ENCODE measurements around the gene LAMA2. TPM values are rescaled to one million over a fixed set of nuclear protein-coding genes. Genes with fewer than 3 reads are reported as not detected.

LAMA2 gene
- total RNA-seq, 4 donors from 2014 or later, result 203 to 339 (median 275) TPM

DNA sequence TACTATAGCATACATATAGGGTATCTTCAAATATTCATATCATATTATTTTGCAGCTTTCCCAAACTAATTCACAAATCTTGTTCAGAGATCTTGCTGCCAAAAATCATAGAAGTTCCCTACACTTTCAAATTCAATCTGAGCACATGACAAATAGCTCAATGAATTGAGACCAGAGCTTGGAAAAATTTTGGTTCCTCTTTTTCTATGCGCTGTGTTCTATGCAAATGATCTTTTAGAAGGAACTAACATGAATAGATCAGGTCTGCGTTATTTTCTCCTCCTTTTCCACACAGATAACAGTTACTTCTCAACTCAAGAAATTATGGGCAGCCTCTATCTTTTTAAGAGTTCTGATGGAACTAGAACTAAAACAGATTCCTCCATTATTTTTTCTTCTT lies 510.7 kb downstream of the LAMA2 start:
- TF ChIP-seq EP300 (IDR thresholded peaks at IDR 0.05) (no peak), POLR2A (IDR thresholded peaks at IDR 0.05) (no peak)
- TF ChIP-seq, protein P1, sequence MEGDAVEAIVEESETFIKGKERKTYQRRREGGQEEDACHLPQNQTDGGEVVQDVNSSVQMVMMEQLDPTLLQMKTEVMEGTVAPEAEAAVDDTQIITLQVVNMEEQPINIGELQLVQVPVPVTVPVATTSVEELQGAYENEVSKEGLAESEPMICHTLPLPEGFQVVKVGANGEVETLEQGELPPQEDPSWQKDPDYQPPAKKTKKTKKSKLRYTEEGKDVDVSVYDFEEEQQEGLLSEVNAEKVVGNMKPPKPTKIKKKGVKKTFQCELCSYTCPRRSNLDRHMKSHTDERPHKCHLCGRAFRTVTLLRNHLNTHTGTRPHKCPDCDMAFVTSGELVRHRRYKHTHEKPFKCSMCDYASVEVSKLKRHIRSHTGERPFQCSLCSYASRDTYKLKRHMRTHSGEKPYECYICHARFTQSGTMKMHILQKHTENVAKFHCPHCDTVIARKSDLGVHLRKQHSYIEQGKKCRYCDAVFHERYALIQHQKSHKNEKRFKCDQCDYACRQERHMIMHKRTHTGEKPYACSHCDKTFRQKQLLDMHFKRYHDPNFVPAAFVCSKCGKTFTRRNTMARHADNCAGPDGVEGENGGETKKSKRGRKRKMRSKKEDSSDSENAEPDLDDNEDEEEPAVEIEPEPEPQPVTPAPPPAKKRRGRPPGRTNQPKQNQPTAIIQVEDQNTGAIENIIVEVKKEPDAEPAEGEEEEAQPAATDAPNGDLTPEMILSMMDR (IDR thresholded peaks at IDR 0.05), result no peak
- no peak overlapping the region for H3K4me3 ChIP-seq
- DNase-seq (ENCODE audit: low spot score in 2 of 2), result no peak
- H3K9me3 ChIP-seq, result no peaks in the 10 kb centered on the region
- no peaks in the 10 kb centered on the region for H3K27me3 ChIP-seq
- H3K27ac ChIP-seq, result no peak overlapping the region
- WGBS, 2 donors, result 77 to 89% methylated on average over 2 of the region's 2 CpGs
- H3K36me3 ChIP-seq, result peaks cover 0 to 78% (median 0%) of the 10 kb centered on the region in 3 donors
- H3K4me1 ChIP-seq, result no peaks in the 10 kb centered on the region

DNA sequence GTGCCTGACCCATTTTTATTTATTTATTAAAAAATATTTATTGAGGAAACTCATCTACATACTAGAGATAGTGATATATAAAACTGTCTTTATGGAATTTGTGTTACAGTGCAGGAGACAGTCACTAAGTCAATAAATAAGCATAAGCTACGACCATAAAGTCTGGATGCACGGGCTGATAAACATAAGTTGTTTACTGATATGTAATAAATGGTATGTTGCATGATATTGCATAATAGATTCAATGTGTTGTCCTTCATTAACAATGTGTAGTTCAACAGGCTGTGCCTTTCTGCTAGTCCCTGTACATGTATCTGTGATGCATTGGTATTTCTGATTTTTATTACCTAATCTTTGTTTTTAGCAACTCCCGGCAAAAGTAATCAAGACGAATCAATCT lies 515.8 kb downstream of the LAMA2 start:
- peaks cover 0 to 58% (median 0%) of the 10 kb centered on the region in 3 donors for H3K36me3 ChIP-seq
- H3K27me3 ChIP-seq, result no peaks in the 10 kb centered on the region
- H3K27ac ChIP-seq, result no peak overlapping the region
- H3K4me3 ChIP-seq, result no peak overlapping the region
- TF ChIP-seq, protein P1 (IDR thresholded peaks at IDR 0.05), result no peak
- 88 to 96% methylated on average over 4 of the region's 4 CpGs for WGBS, 2 donors
- H3K9me3 ChIP-seq, result no peaks in the 10 kb centered on the region
- H3K4me1 ChIP-seq, result no peaks in the 10 kb centered on the region
- DNase-seq (ENCODE audit: low spot score in 2 of 2), result no peak

DNA sequence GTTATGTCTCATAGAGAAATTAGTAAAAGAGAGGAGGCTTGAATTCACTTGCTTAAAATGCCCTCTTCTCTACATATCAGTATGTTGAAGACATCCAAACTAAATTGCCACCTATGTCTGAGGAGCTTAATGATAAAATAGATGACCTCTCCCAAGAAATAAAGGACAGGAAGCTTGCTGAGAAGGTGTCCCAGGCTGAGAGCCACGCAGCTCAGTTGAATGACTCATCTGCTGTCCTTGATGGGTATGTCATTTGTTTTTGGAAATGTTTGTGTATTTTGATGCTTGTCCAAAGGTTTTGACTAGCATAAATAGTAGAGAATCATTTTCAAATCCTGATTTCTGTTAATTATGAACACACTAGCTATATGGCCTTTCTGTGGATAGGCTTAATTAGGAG lies 519.3 kb downstream of the LAMA2 start:
- no peak for DNase-seq (ENCODE audit: low spot score in 2 of 2)
- 41 to 63% methylated on average over 1 of the region's 1 CpG for WGBS, 2 donors
- Histone ChIP-seq H3K9me3 (no peaks in the 10 kb centered on the region), H3K27me3 (no peaks in the 10 kb centered on the region), H3K4me1 (no peaks in the 10 kb centered on the region), H3K4me3 (no peak overlapping the region), H3K36me3 (peaks cover 0 to 56% (median 0%) of the 10 kb centered on the region in 3 donors), H3K27ac (no peak overlapping the region)
- TF ChIP-seq POLR2A (IDR thresholded peaks at IDR 0.05) (no peak), EP300 (IDR thresholded peaks at IDR 0.05) (no peak)
- TF ChIP-seq, protein P1 (IDR thresholded peaks at IDR 0.05), result no peak

DNA sequence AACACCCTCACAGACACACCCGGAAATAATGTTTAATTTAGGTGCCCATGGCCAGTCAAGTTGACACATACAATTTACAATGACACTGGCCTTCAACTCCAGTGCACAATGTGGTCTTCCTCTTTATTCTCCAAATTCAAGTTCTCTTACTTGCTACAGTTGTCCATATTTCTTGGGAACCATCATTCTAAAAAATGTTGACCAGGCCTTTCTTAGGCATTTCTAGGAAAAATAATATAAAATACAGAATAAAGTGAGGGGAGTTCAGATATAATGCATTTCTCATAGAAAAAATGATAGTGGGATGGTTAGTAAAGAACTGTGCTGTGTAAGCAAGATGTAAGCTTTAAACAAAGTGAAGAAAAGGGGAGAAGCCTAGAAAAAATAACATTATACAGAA lies 528.2 kb downstream of the LAMA2 start:
- TF ChIP-seq EP300 (IDR thresholded peaks at IDR 0.05) (no peak), POLR2A (IDR thresholded peaks at IDR 0.05) (no peak)
- TF ChIP-seq, protein P1 (IDR thresholded peaks at IDR 0.05), result no peak
- Histone ChIP-seq H3K27ac (no peak overlapping the region), H3K4me1 (no peaks in the 10 kb centered on the region), H3K27me3 (no peaks in the 10 kb centered on the region), H3K9me3 (no peaks in the 10 kb centered on the region), H3K36me3 (peaks cover 0 to 80% (median 0%) of the 10 kb centered on the region in 3 donors), H3K4me3 (no peak overlapping the region)
- DNase-seq (ENCODE audit: low spot score in 2 of 2), result no peak
- 92 to 94% methylated on average over 1 of the region's 1 CpG for WGBS, 2 donors

DNA sequence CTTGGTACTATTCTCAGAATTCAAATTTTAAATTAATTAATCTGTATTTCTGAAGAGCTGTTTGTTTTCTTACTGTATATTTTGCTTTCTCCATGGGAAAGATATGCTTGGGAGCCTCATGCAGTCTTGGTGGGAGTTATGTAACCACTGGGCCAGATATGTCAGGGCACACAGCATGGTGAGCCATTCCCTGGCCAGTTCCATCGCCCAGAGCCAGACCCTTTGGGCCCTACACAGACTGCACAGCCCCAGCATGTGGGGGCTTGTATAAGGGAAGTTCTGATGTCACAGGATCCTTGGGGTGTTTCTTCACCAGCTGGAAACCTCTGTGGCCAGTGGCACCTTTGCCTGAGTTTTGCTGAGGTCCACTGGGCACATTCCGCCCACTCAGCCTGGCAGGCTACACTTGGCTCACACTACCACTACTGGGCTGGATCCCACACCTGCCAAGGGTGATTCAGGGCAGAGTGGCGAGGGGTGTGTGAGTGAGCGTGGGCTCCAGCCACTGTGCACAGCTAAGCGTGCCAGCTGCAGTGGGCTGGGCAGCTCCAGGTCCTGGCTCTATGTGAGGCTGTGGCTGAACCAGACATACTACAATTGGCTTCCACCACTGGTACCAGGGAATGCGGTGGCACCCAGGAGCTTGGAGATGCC lies 533.5 kb downstream of the LAMA2 start:
- 91 to 95% methylated on average over 6 of the region's 6 CpGs for WGBS, 2 donors
- DNase-seq (ENCODE audit: low spot score in 2 of 2), result no peak
- H3K4me1 ChIP-seq, result no peaks in the 10 kb centered on the region
- H3K4me3 ChIP-seq, result no peak overlapping the region
- TF ChIP-seq EP300 (IDR thresholded peaks at IDR 0.05) (no peak), POLR2A (IDR thresholded peaks at IDR 0.05) (no peak)
- TF ChIP-seq, protein P1 (IDR thresholded peaks at IDR 0.05), result no peak
- H3K9me3 ChIP-seq, result no peaks in the 10 kb centered on the region
- no peak overlapping the region for H3K27ac ChIP-seq
- H3K36me3 ChIP-seq, result peaks cover 0 to 53% (median 0%) of the 10 kb centered on the region in 3 donors
- no peaks in the 10 kb centered on the region for H3K27me3 ChIP-seq
